ENCODE data around the gene CRTAC1. TPM values are rescaled to one million over a fixed set of nuclear protein-coding genes. Genes with fewer than 3 reads are reported as not detected.

The CRTAC1 gene
- total RNA-seq, 4 donors from 2014 or later, result 17.5 to 35.1 (median 22.9) TPM

DNA sequence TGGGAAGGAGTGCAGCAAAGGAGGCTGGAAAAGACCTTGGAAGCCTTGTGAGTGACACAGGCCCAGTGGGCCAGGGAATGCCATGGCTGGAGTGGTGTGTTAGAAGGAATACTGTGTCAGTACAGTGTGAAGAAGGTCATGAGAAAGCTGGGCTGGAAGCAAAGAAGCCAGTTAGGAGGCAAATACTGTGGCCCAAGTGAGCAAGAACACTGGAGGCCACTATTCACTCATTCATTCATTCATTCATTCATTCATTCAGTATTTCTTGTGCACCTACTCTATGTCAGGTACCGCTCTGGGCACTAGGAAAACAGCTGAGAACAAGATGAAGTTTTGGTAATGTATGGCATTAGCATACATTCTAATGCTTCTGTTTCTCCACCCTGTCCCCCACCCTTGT lies 9.6 kb downstream of the CRTAC1 start:
- H3K27me3 ChIP-seq, result no peaks in the 10 kb centered on the region
- H3K4me1 ChIP-seq, result peaks cover 0 to 4% (median 0%) of the 10 kb centered on the region in 4 donors
- H3K4me3 ChIP-seq, result no peak overlapping the region
- WGBS, 2 donors, result 96 to 98% methylated on average over 1 of the region's 1 CpG
- no peaks in the 10 kb centered on the region for H3K36me3 ChIP-seq
- TF ChIP-seq, protein P1, sequence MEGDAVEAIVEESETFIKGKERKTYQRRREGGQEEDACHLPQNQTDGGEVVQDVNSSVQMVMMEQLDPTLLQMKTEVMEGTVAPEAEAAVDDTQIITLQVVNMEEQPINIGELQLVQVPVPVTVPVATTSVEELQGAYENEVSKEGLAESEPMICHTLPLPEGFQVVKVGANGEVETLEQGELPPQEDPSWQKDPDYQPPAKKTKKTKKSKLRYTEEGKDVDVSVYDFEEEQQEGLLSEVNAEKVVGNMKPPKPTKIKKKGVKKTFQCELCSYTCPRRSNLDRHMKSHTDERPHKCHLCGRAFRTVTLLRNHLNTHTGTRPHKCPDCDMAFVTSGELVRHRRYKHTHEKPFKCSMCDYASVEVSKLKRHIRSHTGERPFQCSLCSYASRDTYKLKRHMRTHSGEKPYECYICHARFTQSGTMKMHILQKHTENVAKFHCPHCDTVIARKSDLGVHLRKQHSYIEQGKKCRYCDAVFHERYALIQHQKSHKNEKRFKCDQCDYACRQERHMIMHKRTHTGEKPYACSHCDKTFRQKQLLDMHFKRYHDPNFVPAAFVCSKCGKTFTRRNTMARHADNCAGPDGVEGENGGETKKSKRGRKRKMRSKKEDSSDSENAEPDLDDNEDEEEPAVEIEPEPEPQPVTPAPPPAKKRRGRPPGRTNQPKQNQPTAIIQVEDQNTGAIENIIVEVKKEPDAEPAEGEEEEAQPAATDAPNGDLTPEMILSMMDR (IDR thresholded peaks at IDR 0.05), result no peak
- TF ChIP-seq POLR2A (IDR thresholded peaks at IDR 0.05), result no peak
- TF ChIP-seq EP300 (IDR thresholded peaks at IDR 0.05), result no peak
- H3K9me3 ChIP-seq, result no peaks in the 10 kb centered on the region
- no peak for DNase-seq (ENCODE audit: low spot score in 2 of 2)
- no peak overlapping the region for H3K27ac ChIP-seq

DNA sequence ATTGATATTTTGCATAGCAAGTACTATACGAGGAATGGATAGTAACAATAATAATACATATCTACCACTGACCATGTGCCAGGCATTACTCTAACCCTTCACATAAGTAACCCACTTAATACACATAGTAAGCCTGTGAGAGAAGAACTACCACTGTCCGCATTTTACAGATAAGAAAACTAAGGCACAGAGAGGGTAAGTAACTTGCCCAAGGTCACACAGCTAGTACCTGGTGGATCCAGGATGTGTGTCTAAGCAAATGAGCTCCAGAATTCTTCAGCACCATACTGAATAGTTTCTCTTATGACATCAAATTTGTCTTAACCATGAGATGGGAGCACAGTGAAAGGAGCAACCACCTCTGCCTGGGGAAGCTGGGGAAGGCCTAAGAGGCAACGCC lies 10.2 kb downstream of the CRTAC1 start:
- no peaks in the 10 kb centered on the region for H3K27me3 ChIP-seq
- no peak overlapping the region for H3K4me3 ChIP-seq

DNA sequence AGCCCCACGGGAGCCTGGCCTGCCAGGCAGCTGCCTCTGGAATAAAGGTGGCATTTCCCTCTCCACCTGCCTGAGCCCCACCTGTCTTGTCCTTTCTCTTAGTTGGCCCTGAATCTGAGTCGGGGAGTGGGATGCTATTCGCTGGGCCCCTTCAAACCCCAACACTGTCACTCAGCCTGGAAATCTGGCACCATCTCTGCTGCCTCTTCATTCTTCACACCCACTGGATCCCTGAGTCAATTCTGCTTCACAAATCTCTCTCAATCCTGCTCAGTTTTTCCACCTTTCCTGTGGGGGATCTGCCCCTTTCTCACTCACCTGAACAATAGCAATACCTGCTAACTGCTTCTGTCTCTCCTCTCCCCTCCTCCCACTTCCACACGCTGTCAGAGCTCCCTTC lies 10.6 kb downstream of the CRTAC1 start:
- TF ChIP-seq POLR2A (IDR thresholded peaks at IDR 0.05) (no peak), EP300 (IDR thresholded peaks at IDR 0.05) (no peak)
- TF ChIP-seq, protein P1 (IDR thresholded peaks at IDR 0.05), result no peak
- 61 to 70% methylated on average over 4 of the region's 4 CpGs for WGBS, 2 donors
- H3K4me3 ChIP-seq, result no peak overlapping the region
- no peak for DNase-seq (ENCODE audit: low spot score in 2 of 2)
- H3K27me3 ChIP-seq, result no peaks in the 10 kb centered on the region
- no peaks in the 10 kb centered on the region for H3K9me3 ChIP-seq
- H3K4me1 ChIP-seq, result peaks cover 0 to 4% (median 0%) of the 10 kb centered on the region in 4 donors
- H3K36me3 ChIP-seq, result no peaks in the 10 kb centered on the region
- no peak overlapping the region for H3K27ac ChIP-seq

More for the DNA sequence above, 10.2 kb downstream of the CRTAC1 start:
- H3K4me1 ChIP-seq, result peaks cover 0 to 4% (median 0%) of the 10 kb centered on the region in 4 donors
- no peak overlapping the region for H3K27ac ChIP-seq
- H3K9me3 ChIP-seq, result no peaks in the 10 kb centered on the region
- H3K36me3 ChIP-seq, result no peaks in the 10 kb centered on the region
- no peak for DNase-seq (ENCODE audit: low spot score in 2 of 2)
- TF ChIP-seq POLR2A (IDR thresholded peaks at IDR 0.05), result no peak
- TF ChIP-seq, protein P1 (IDR thresholded peaks at IDR 0.05), result no peak
- TF ChIP-seq EP300 (IDR thresholded peaks at IDR 0.05), result no peak
- WGBS, 2 donors, result 80 to 92% methylated on average over 3 of the region's 3 CpGs

DNA sequence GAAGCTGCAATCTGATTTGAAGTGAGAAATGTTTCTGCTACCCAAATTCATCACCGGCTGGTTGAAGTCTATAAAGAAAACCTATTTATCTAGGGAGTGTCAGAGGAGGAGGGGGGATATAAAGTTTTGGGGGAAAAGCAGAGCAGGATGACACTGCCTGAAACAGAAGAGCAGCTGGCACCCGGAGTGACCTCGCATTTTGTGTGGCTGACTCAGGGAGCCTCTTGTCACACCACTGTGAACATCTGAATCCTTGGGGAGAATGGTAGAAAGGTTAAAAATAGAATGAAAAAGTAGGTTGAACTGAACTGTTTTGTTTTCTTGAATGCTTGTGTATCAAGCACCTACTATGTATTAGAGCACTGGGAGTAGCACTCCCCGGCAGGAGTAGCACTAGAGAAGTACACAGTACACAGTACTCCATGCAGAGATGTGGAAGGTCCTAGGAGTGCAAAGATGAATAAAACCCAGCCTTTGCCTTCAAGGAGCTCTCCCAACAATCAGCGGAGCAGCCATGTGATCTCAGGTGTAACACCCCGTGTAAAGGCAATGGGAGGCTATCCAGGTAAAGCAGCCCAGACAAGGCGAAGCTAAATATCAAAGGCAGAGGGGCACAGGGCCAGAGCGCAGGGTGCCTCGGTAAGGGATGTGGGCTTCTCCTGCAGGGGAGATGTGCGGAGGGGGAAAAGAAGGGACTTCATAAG lies 13.5 kb downstream of the CRTAC1 start:
- no peaks in the 10 kb centered on the region for H3K9me3 ChIP-seq
- no peak for TF ChIP-seq POLR2A (IDR thresholded peaks at IDR 0.05)
- TF ChIP-seq, protein P1 (IDR thresholded peaks at IDR 0.05), result no peak
- TF ChIP-seq EP300 (IDR thresholded peaks at IDR 0.05), result no peak

DNA sequence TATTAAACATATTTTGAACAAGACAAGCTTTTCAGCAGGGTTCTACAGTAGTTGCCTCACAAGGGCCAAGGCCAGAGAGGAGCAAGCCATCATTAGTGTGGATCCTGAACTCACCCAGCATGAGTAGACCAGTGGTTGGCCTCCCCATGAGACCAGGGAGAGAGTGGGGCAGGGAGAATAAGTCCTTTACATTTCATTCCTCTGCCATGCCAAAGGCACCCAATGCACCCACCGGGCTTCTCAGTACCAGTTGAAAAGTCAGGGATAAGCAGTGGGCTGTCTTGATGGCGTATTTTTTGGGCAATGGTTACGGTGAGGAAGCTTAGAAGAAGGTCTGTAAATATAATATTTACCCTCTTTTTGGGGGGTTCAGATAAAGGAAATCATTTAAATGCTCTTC lies 16.6 kb downstream of the CRTAC1 start:
- WGBS, 2 donors, result 89 to 94% methylated on average over 3 of the region's 3 CpGs
- Histone ChIP-seq H3K4me3 (no peak overlapping the region), H3K36me3 (no peaks in the 10 kb centered on the region), H3K9me3 (no peaks in the 10 kb centered on the region), H3K27me3 (no peaks in the 10 kb centered on the region), H3K4me1 (peaks cover 0 to 4% (median 0%) of the 10 kb centered on the region in 4 donors), H3K27ac (no peak overlapping the region)
- no peak for DNase-seq (ENCODE audit: low spot score in 2 of 2)
- TF ChIP-seq EP300 (IDR thresholded peaks at IDR 0.05), result no peak
- TF ChIP-seq, protein P1 (IDR thresholded peaks at IDR 0.05), result no peak
- TF ChIP-seq POLR2A (IDR thresholded peaks at IDR 0.05), result no peak

More for the DNA sequence above, 13.5 kb downstream of the CRTAC1 start:
- Histone ChIP-seq H3K4me1 (peaks cover 0 to 4% (median 0%) of the 10 kb centered on the region in 4 donors), H3K4me3 (no peak overlapping the region), H3K27ac (no peak overlapping the region), H3K36me3 (no peaks in the 10 kb centered on the region), H3K27me3 (no peaks in the 10 kb centered on the region)
- WGBS, 2 donors, result 88 to 91% methylated on average over 10 of the region's 10 CpGs
- DNase-seq (ENCODE audit: low spot score in 2 of 2), result no peak
